Left ventricle myocardium inferior (tissue), 1 donor: ENCODE results near the gene HNRNPF. TPM values are rescaled to one million over a fixed set of nuclear protein-coding genes. Genes with fewer than 3 reads are reported as not detected.

Experiments
- DNase-seq: peaks from one replicate; pipeline ENCODE4 v3.0.0-alpha.2; 2020
- H3K27ac ChIP-seq: fragments of 200-600 bp; replicated peaks from 2 replicates; pipeline ENCODE4 v1.8.0; 2021
- H3K27me3 ChIP-seq: fragments of 200-600 bp; 2 replicates; pipeline ENCODE4 v1.8.0; 2021; ENCODE audit warnings: low read depth
- H3K36me3 ChIP-seq: fragments of 200-600 bp; 2 replicates; pipeline ENCODE4 v1.8.0; 2021
- H3K4me1 ChIP-seq: fragments of 200-600 bp; 2 replicates; pipeline ENCODE4 v1.8.0; 2021
- H3K4me3 ChIP-seq: fragments of 200-600 bp; 2 replicates; pipeline ENCODE4 v1.8.0; 2021; ENCODE audit warnings: mild to moderate bottlenecking, moderate library complexity
- H3K9me3 ChIP-seq: fragments of 200-600 bp; replicated peaks from 2 replicates; pipeline ENCODE4 v1.8.0; 2021
- CTCF ChIP-seq: fragments of 200-600 bp; IDR thresholded peaks from 2 replicates; pipeline ENCODE4 v1.8.0; 2021; ENCODE audit warnings: antibody characterized with exemption, mild to moderate bottlenecking, borderline replicate concordance
- intact Hi-C: fragments of 100-400 bp; cut with micrococcal nuclease; formaldehyde crosslinking; loops from one replicate; pipeline ENCODE4 v1.11.0; 2022
- total RNA-seq: library from RNA; stranded (reverse); fragmentation: NEBNext Ultra II Directional; extraction: Animal tissue kit (Norgen Biotek cat#: 25700); gene quantifications from one replicate; pipeline ENCODE4 v1.2.1, GENCODE V29; 2021
- donor health status: DM: no; HTN: yes; CAD: no; lungs with severe emphysema.

The HNRNPF gene
- total RNA-seq, 1 donor from 2014 or later: 70.5 TPM

GRCh38 chr10:43336061-43336460 is 72.9 kb downstream of the HNRNPF start:
- Histone ChIP-seq H3K4me3 (no peak overlapping the region), H3K9me3 (no peaks in the 10 kb centered on the region), H3K36me3 (no peaks in the 10 kb centered on the region), H3K27me3 (peaks cover 79% of the 10 kb centered on the region), H3K27ac (no peak overlapping the region), H3K4me1 (no peaks in the 10 kb centered on the region)
- intact Hi-C loops: no loop called here
- DNase-seq: no peak
- no peak for TF ChIP-seq CTCF

Other genes with a start within 250 kb of the HNRNPF start
- gene RASGEF1A, start 142.1 kb downstream of the HNRNPF start, total RNA-seq: 1.1 TPM
- gene FXYD4, start 37.5 kb downstream of the HNRNPF start, total RNA-seq: not detected
- 2.2 TPM for gene ZNF487, start 27.9 kb upstream of the HNRNPF start, total RNA-seq
- gene ZNF239, start 165.4 kb upstream of the HNRNPF start, total RNA-seq: 1.5 TPM
- gene ZNF485, start 197.3 kb upstream of the HNRNPF start, total RNA-seq: 1.5 TPM
- gene ZNF32, start 239.7 kb upstream of the HNRNPF start, total RNA-seq: 45.1 TPM